ENCODE data around the gene LGALSL. TPM values are rescaled to one million over a fixed set of nuclear protein-coding genes. Genes with fewer than 3 reads are reported as not detected.

Gene LGALSL
- 13.0 TPM for total RNA-seq

- intact Hi-C loops (cut with DNase I) = loop anchor here (10.0 kb wide), 1 partner anchor 49 kb away; no protein-coding TSS in a partner anchor
- DNase-seq (ENCODE audit: extremely low spot score in 2 of 2) = no peak
Observed at GRCh38 chr2:64453770-64454385, at the start of gene LGALSL. Gene LGALSL (plus strand): TSS chr2:64454162. CDS start chr2:64454546, 384 bp downstream.

GRCh38 chr2:64404743-64405142 lies 49.2 kb upstream of the LGALSL start:
- Histone ChIP-seq H3K4me1 (peaks cover 40% of the 10 kb centered on the region), H3K9me3 (no peaks in the 10 kb centered on the region), H3K27ac (peak overlapping the region; percentile 77), H3K36me3 (no peaks in the 10 kb centered on the region), H3K27me3 (no peaks in the 10 kb centered on the region), H3K4me3 (peak overlapping the region in 1 of 2 donors; percentile 4)
- peak; percentile 81 to 91 for DNase-seq (ENCODE audit: extremely low spot score in 2 of 2)
- intact Hi-C loops (cut with DNase I) = loop anchor here (10.0 kb wide), 1 partner anchor 50 kb away; the partner anchor contains the start of gene LGALSL
- no peak for TF ChIP-seq CTCF (IDR thresholded peaks at IDR 0.05)

More at GRCh38 chr2:64453770-64454385, at the start of gene LGALSL:
- peaks cover 15% of the 10 kb centered on the region for H3K4me1 ChIP-seq
- H3K27ac ChIP-seq = peak within 1 kb of the TSS; percentile 97
- peaks cover 0 to 26% of the 10 kb centered on the region in 2 donors for H3K36me3 ChIP-seq
- no peaks in the 10 kb centered on the region for H3K9me3 ChIP-seq
- TF ChIP-seq CTCF (IDR thresholded peaks at IDR 0.05) (no peak), POLR2A (IDR thresholded peaks at IDR 0.05) (peak in 1 of 2 donors; percentile 19), POLR2AphosphoS5 (IDR thresholded peaks at IDR 0.05; ENCODE audit: insufficient read depth in 1 of 2, low read depth in 1 of 2) (peak in 1 of 2 donors; percentile 56)
- H3K27me3 ChIP-seq = no peaks in the 10 kb centered on the region
- H3K4me3 ChIP-seq = peak within 1 kb of the TSS; percentile 74 to 92

- TF ChIP-seq POLR2AphosphoS5 (IDR thresholded peaks at IDR 0.05; ENCODE audit: insufficient read depth in 1 of 2, low read depth in 1 of 2) = peak in 1 of 2 donors; percentile 67
- TF ChIP-seq CTCF (IDR thresholded peaks at IDR 0.05) = no peak
- DNase-seq (ENCODE audit: extremely low spot score in 2 of 2) = peak in 1 of 2 donors; percentile 88
- intact Hi-C loops (cut with DNase I) = loop anchor here (10.0 kb wide), 1 partner anchor 49 kb away; the partner anchor contains the start of gene LGALSL
- Histone ChIP-seq H3K27ac (peak overlapping the region; percentile 77), H3K9me3 (no peaks in the 10 kb centered on the region), H3K4me3 (no peak overlapping the region), H3K27me3 (no peaks in the 10 kb centered on the region), H3K36me3 (no peaks in the 10 kb centered on the region), H3K4me1 (peaks cover 40% of the 10 kb centered on the region)
Observed at GRCh38 chr2:64405581-64406406, 48.2 kb upstream of the LGALSL start.

GRCh38 chr2:64406407-64406774 lies 47.6 kb upstream of the LGALSL start:
- peak overlapping the region; percentile 77 for H3K27ac ChIP-seq
- TF ChIP-seq CTCF (IDR thresholded peaks at IDR 0.05) = no peak
- TF ChIP-seq POLR2AphosphoS5 (IDR thresholded peaks at IDR 0.05; ENCODE audit: insufficient read depth in 1 of 2, low read depth in 1 of 2) = no peak
- TF ChIP-seq POLR2A (IDR thresholded peaks at IDR 0.05) = no peak
- no peak overlapping the region for H3K4me3 ChIP-seq
- no peaks in the 10 kb centered on the region for H3K9me3 ChIP-seq
- intact Hi-C loops (cut with DNase I) = loop anchor here (10.0 kb wide), 1 partner anchor 48 kb away; the partner anchor contains the start of gene LGALSL
- H3K27me3 ChIP-seq = no peaks in the 10 kb centered on the region
- H3K36me3 ChIP-seq = no peaks in the 10 kb centered on the region
- DNase-seq (ENCODE audit: extremely low spot score in 2 of 2) = peak in 1 of 2 donors; percentile 79
- peaks cover 40% of the 10 kb centered on the region for H3K4me1 ChIP-seq

Data from vagina (tissue), 2 donors.